OCI-LY7 (cell line): ENCODE results near the gene ARRDC5.

ENCODE experiments used
- EZH2phosphoT487 ChIP-seq: fragments of 200-600 bp; sonication (generic); IDR thresholded peaks from 2 replicates; pipeline ENCODE4 v1.6.1; 2018; ENCODE audit warnings: low read depth, borderline replicate concordance, mild to moderate bottlenecking, mixed run types, antibody characterized with exemption, low read length, moderate library complexity, mixed read lengths
- TF ChIP-seq, protein P1 (sequence below): fragments of 200-600 bp; sonication (generic); conservative IDR thresholded peaks from 2 replicates; pipeline ENCODE4 v1.5.1; 2014; ENCODE audit warnings: mild to moderate bottlenecking, antibody characterized with exemption, low read length, moderate library complexity, mixed read lengths

DNA sequence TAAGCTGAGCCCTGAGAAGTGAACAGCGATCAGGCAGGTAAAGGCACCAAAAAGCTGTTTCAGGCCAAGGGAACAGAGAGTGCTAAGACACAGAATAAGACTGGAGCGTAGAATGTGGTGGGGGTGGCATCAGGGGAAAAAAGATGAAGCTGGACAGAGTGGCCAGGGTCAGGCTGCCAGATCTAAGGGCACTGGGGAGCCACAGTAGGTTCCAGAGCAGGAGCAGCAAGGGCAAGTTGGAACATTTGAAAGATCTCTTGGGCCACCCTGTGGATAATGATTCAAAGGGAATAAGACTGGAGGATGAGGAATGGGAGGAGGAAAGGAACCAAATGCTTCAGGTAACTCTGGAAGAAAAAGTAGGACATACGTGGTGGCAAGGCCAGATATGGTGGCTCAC lies 28.8 kb downstream of the ARRDC5 start:
- TF ChIP-seq, protein P1, sequence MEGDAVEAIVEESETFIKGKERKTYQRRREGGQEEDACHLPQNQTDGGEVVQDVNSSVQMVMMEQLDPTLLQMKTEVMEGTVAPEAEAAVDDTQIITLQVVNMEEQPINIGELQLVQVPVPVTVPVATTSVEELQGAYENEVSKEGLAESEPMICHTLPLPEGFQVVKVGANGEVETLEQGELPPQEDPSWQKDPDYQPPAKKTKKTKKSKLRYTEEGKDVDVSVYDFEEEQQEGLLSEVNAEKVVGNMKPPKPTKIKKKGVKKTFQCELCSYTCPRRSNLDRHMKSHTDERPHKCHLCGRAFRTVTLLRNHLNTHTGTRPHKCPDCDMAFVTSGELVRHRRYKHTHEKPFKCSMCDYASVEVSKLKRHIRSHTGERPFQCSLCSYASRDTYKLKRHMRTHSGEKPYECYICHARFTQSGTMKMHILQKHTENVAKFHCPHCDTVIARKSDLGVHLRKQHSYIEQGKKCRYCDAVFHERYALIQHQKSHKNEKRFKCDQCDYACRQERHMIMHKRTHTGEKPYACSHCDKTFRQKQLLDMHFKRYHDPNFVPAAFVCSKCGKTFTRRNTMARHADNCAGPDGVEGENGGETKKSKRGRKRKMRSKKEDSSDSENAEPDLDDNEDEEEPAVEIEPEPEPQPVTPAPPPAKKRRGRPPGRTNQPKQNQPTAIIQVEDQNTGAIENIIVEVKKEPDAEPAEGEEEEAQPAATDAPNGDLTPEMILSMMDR, result no peak
- TF ChIP-seq EZH2phosphoT487, result no peak
